T-cell (primary cell): Measurements from ENCODE around the gene SDHA. TPM values are rescaled to one million over a fixed set of nuclear protein-coding genes. Genes with fewer than 3 reads are reported as not detected.

Experiments
- ATAC-seq, 4 experiments: fragments of 200-7000 bp in 3 of 4; fragments of 150-1000 bp in 1 of 4; cut with Tn5 transposase; replicated peaks in 1 of 4; 1 replicate in 3 of 4; 2 replicates in 1 of 4; pipeline ENCODE4 v1.10.0; 2021; ENCODE audit warnings: moderate library complexity in 3 of 4, mild to moderate bottlenecking in 2 of 4, moderate number of reproducible peaks in 1 of 4
- CTCF ChIA-PET, 2 donors: fragments of 300-600 bp; sonication (Branson Sonifier 250); formaldehyde crosslinking; loops; one replicate each; lab custom pipeline; 2022; ENCODE audit warnings: antibody characterized with exemption in 2 of 2; lab: Charles Lee
- POLR2A ChIA-PET, 2 donors: fragments of 300-600 bp; sonication (Branson Sonifier 250); formaldehyde crosslinking; loops; one replicate each; lab custom pipeline; 2022; ENCODE audit warnings: antibody characterized with exemption in 2 of 2; lab: Charles Lee
- DNase-seq, 35 experiments: peaks; one replicate each; pipeline versions ENCODE4 v3.0.0 to v3.0.0-alpha.2; 2013 to 2023
- H3K27ac ChIP-seq: one replicate; pipeline ENCODE4 v1.5.1; 2013; ENCODE audit warnings: low read length
- H3K27me3 ChIP-seq, 2 experiments: replicated peaks in 1 of 2; 1 replicate in 1 of 2; 2 replicates in 1 of 2; pipeline versions ENCODE4 v1.6.1 to v1.7.0; 2013; ENCODE audit warnings: low read length in 1 of 2, mixed read lengths in 1 of 2; ENCODE audit not compliant: control insufficient read depth in 2 of 2, insufficient read depth in 2 of 2; ENCODE audit errors: extremely low read depth in 1 of 2
- H3K36me3 ChIP-seq, 2 donors: 1 replicate in 1 of 2; 2 replicates in 1 of 2; pipeline versions ENCODE4 v1.6.1 to v1.7.0; 2013; ENCODE audit warnings: low read length in 1 of 2; ENCODE audit not compliant: control insufficient read depth in 2 of 2, insufficient read depth in 1 of 2; ENCODE audit errors: extremely low read depth in 1 of 2
- H3K4me1 ChIP-seq, 2 experiments: 1 replicate in 1 of 2; 2 replicates in 1 of 2; pipeline versions ENCODE4 v1.6.1 to v1.7.0; 2013; ENCODE audit warnings: low read length in 2 of 2, mixed read lengths in 1 of 2; ENCODE audit not compliant: insufficient read depth in 2 of 2, control insufficient read depth in 1 of 2; ENCODE audit errors: extremely low read depth in 1 of 2
- H3K4me3 ChIP-seq, 2 donors: 1 replicate in 1 of 2; 2 replicates in 1 of 2; pipeline versions ENCODE4 v1.5.1 to v1.7.0; 2013; ENCODE audit warnings: mild to moderate bottlenecking in 2 of 2, low read length in 1 of 2, moderate library complexity in 1 of 2; ENCODE audit not compliant: control insufficient read depth in 1 of 2; ENCODE audit errors: extremely low read depth in 1 of 2
- H3K9me3 ChIP-seq: 2 replicates; pipeline ENCODE4 v1.7.0; 2013
- H3K27ac Mint-ChIP-seq, 2 donors: one replicate each; pipeline ENCODE4 v1.8.0; 2020 to 2021; ENCODE audit warnings: mild to moderate bottlenecking in 2 of 2, mixed read lengths in 2 of 2
- H3K27me3 Mint-ChIP-seq, 2 donors: one replicate each; pipeline ENCODE4 v1.8.0; 2021 to 2022; ENCODE audit warnings: mixed read lengths in 2 of 2
- H3K36me3 Mint-ChIP-seq: one replicate; pipeline ENCODE4 v1.8.0; 2021; ENCODE audit warnings: mixed read lengths
- H3K4me1 Mint-ChIP-seq, 3 donors: one replicate each; pipeline ENCODE4 v1.8.0; 2020 to 2022; ENCODE audit warnings: mixed read lengths in 3 of 3, mild to moderate bottlenecking in 1 of 3
- H3K4me3 Mint-ChIP-seq, 3 donors: one replicate each; pipeline ENCODE4 v1.8.0; 2020 to 2022; ENCODE audit warnings: mild to moderate bottlenecking in 3 of 3, mixed read lengths in 3 of 3, moderate library complexity in 3 of 3
- H3K9me3 Mint-ChIP-seq, 3 donors: one replicate each; pipeline ENCODE4 v1.8.0; 2020 to 2022; ENCODE audit warnings: mixed read lengths in 3 of 3
- WGBS: methylation state at CpG from one replicate; pipeline ENCODE4 v1.1.5; 2013; ENCODE audit warnings: missing lambda C conversion rate; ENCODE audit not compliant: insufficient coverage; 5-methylcytosine and 5-hydroxymethylcytosine counted together
- total RNA-seq, 35 experiments: library from RNA in 6 of 35; stranded (reverse) in 6 of 35; fragments of 120-200 nt in 1 of 35; gene quantifications; one replicate each; pipeline versions ENCODE4 v1.2.1 to v1.2.4 and lab custom pipeline; 2013 to 2026

Gene SDHA
- total RNA-seq, 5 donors from 2014 or later (not counting 1 experiment from before 2014, with no cell fraction given) = 122 to 209 (median 140) TPM

- WGBS = 100% methylated on average over 10 of the region's 14 CpGs
- ChIA-PET POLR2A (no interaction called here), CTCF (no interaction called here)
- Mint-ChIP-seq H3K27ac (no peak overlapping the region), H3K4me3 (no peak overlapping the region), H3K27me3 (no peaks in the 10 kb centered on the region), H3K4me1 (peaks cover 21 to 26% (median 22%) of the 10 kb centered on the region in 3 donors), H3K9me3 (no peaks in the 10 kb centered on the region), H3K36me3 (peaks cover 23% of the 10 kb centered on the region)
- DNase-seq = no peak
- no peak overlapping the region for H3K4me3 ChIP-seq
- ATAC-seq = no peak
- H3K4me1 ChIP-seq = peaks cover 0 to 18% of the 10 kb centered on the region in 2 experiments
- H3K36me3 ChIP-seq = peaks cover 14 to 43% of the 10 kb centered on the region in 2 donors
- H3K27ac ChIP-seq = no peak overlapping the region
- no peaks in the 10 kb centered on the region for H3K27me3 ChIP-seq
- no peaks in the 10 kb centered on the region for H3K9me3 ChIP-seq
Measured at GRCh38 chr5:305459-305858, 87.3 kb downstream of the SDHA start.

GRCh38 chr5:306011-306805, 88.1 kb downstream of the SDHA start:
- H3K9me3 ChIP-seq = no peaks in the 10 kb centered on the region
- no peaks in the 10 kb centered on the region for H3K27me3 ChIP-seq
- ChIA-PET CTCF (no interaction called here), POLR2A (no interaction called here)
- no peaks in the 10 kb centered on the region for H3K9me3 Mint-ChIP-seq
- DNase-seq (no peak), ATAC-seq (no peak)
- 97% methylated on average over 21 of the region's 28 CpGs for WGBS
- H3K27ac ChIP-seq = no peak overlapping the region
- no peak overlapping the region for H3K4me3 Mint-ChIP-seq
- H3K4me1 Mint-ChIP-seq = peaks cover 17 to 22% (median 17%) of the 10 kb centered on the region in 3 donors
- no peak overlapping the region for H3K27ac Mint-ChIP-seq
- H3K36me3 Mint-ChIP-seq = peaks cover 29% of the 10 kb centered on the region
- H3K4me1 ChIP-seq = peaks cover 0 to 15% of the 10 kb centered on the region in 2 experiments
- no peaks in the 10 kb centered on the region for H3K27me3 Mint-ChIP-seq
- peaks cover 14 to 51% of the 10 kb centered on the region in 2 donors for H3K36me3 ChIP-seq
- no peak overlapping the region for H3K4me3 ChIP-seq

Other genes with a start within 250 kb of the SDHA start
- under 1 TPM in 2 of 5 donors, not detected in 3; 0.06 to 0.09 TPM for gene PLEKHG4B, start 126.2 kb upstream of the SDHA start, total RNA-seq
- gene LRRC14B, start 26.8 kb upstream of the SDHA start, total RNA-seq = not detected
- gene CCDC127, start 167 bp upstream of the SDHA start, total RNA-seq = 1 to 10 TPM; 2.5 to 9.8 (median 6.3) TPM
- gene PDCD6, start 53.3 kb downstream of the SDHA start, total RNA-seq = 100 to 1,000 TPM in 1 of 5 donors, 10 to 100 TPM in 4; 61.0 to 104 (median 92.6) TPM
- 10 to 100 TPM in 1 of 5 donors, 1 to 10 TPM in 3, under 1 TPM in 1; 0.55 to 13.5 (median 3.4) TPM for gene AHRR, start 103.4 kb downstream of the SDHA start, total RNA-seq
- 10 to 100 TPM; 81.6 to 99.8 (median 84.2) TPM for gene EXOC3, start 224.9 kb downstream of the SDHA start, total RNA-seq